H7 (cell line): Measurements from ENCODE around the gene RHBDL2. TPM values are rescaled to one million over a fixed set of nuclear protein-coding genes. Genes with fewer than 3 reads are reported as not detected.

Experiments used
- DNase-seq: peaks from one replicate; pipeline ENCODE4 v3.0.0; 2012
- H3K27me3 ChIP-seq: 2 replicates; pipeline ENCODE4 v1.6.0; 2011; ENCODE audit warnings: mild to moderate bottlenecking, low read length; ENCODE audit not compliant: control insufficient read depth, insufficient read depth
- H3K36me3 ChIP-seq: replicated peaks from 2 replicates; pipeline ENCODE4 v1.5.1; 2011; ENCODE audit warnings: low read length; ENCODE audit not compliant: control insufficient read depth, insufficient read depth
- H3K4me3 ChIP-seq: 2 replicates; pipeline ENCODE4 v1.5.1; 2011; ENCODE audit warnings: low read depth, mild to moderate bottlenecking, control low read depth, low read length, moderate library complexity; ENCODE audit not compliant: insufficient read depth
- total RNA-seq: library from RNA; depleted of rRNA; stranded (reverse); fragments of >200 nt; shearing (Covaris generic); gene quantifications from 2 replicates; pipeline ENCODE4 v1.2.3, GENCODE V29; 2014

The RHBDL2 gene
- total RNA-seq, 1 experiment from 2014 or later: 0.03 TPM

GRCh38 chr1:38950553-38950952 lies 8.9 kb upstream of the RHBDL2 start:
- no peak overlapping the region for H3K4me3 ChIP-seq
- no peaks in the 10 kb centered on the region for H3K27me3 ChIP-seq
- DNase-seq: no peak
- no peaks in the 10 kb centered on the region for H3K36me3 ChIP-seq

- no peak overlapping the region for H3K4me3 ChIP-seq
- H3K27me3 ChIP-seq: no peaks in the 10 kb centered on the region; the same call in 1 of the 2 replicates
- no peaks in the 10 kb centered on the region for H3K36me3 ChIP-seq
- DNase-seq: no peak
Measured at GRCh38 chr1:38944547-38944946, 2.9 kb upstream of the RHBDL2 start.

GRCh38 chr1:38942664-38943428 lies 1.2 kb upstream of the RHBDL2 start:
- H3K27me3 ChIP-seq: no peaks in the 10 kb centered on the region; the same call in 1 of the 2 replicates
- DNase-seq: no peak
- no peaks in the 10 kb centered on the region for H3K36me3 ChIP-seq
- no peak overlapping the region for H3K4me3 ChIP-seq

GRCh38 chr1:38941093-38941492 lies 537 bp downstream of the RHBDL2 start:
- Histone ChIP-seq H3K27me3 (no peaks in the 10 kb centered on the region; the same call in 1 of the 2 replicates), H3K4me3 (no peak overlapping the region), H3K36me3 (no peaks in the 10 kb centered on the region)
- DNase-seq: no peak

GRCh38 chr1:38940339-38941047 lies 1.1 kb downstream of the RHBDL2 start:
- Histone ChIP-seq H3K36me3 (no peaks in the 10 kb centered on the region), H3K27me3 (no peaks in the 10 kb centered on the region; the same call in 1 of the 2 replicates), H3K4me3 (no peak overlapping the region)
- no peak for DNase-seq

GRCh38 chr1:38938722-38939260 lies 2.8 kb downstream of the RHBDL2 start:
- no peaks in the 10 kb centered on the region; the same call in 1 of the 2 replicates for H3K27me3 ChIP-seq
- no peaks in the 10 kb centered on the region for H3K36me3 ChIP-seq
- no peak overlapping the region for H3K4me3 ChIP-seq
- no peak for DNase-seq

- Histone ChIP-seq H3K4me3 (no peak overlapping the region), H3K36me3 (no peaks in the 10 kb centered on the region), H3K27me3 (no peaks in the 10 kb centered on the region)
- no peak for DNase-seq
Measured at GRCh38 chr1:38932571-38932970, 9.1 kb downstream of the RHBDL2 start.

GRCh38 chr1:38929476-38929875 lies 12.2 kb downstream of the RHBDL2 start:
- Histone ChIP-seq H3K27me3 (no peaks in the 10 kb centered on the region), H3K36me3 (no peaks in the 10 kb centered on the region), H3K4me3 (no peak overlapping the region)
- DNase-seq: peak; percentile 62

GRCh38 chr1:38929054-38929453 lies 12.6 kb downstream of the RHBDL2 start:
- Histone ChIP-seq H3K36me3 (no peaks in the 10 kb centered on the region), H3K4me3 (no peak overlapping the region), H3K27me3 (no peaks in the 10 kb centered on the region)
- DNase-seq: peak; percentile 35

GRCh38 chr1:38926091-38926490 lies 15.5 kb downstream of the RHBDL2 start:
- DNase-seq: no peak
- H3K4me3 ChIP-seq: no peak overlapping the region

GRCh38 chr1:38925391-38925790 lies 16.2 kb downstream of the RHBDL2 start:
- H3K36me3 ChIP-seq: no peaks in the 10 kb centered on the region
- DNase-seq: no peak
- no peak overlapping the region for H3K4me3 ChIP-seq
- H3K27me3 ChIP-seq: no peaks in the 10 kb centered on the region

More at GRCh38 chr1:38926091-38926490, 15.5 kb downstream of the RHBDL2 start:
- H3K36me3 ChIP-seq: no peaks in the 10 kb centered on the region
- H3K27me3 ChIP-seq: no peaks in the 10 kb centered on the region

- Histone ChIP-seq H3K27me3 (no peaks in the 10 kb centered on the region; the same call in 1 of the 2 replicates), H3K4me3 (no peak overlapping the region), H3K36me3 (no peaks in the 10 kb centered on the region)
- no peak for DNase-seq
Measured at GRCh38 chr1:38923607-38924006, 18.0 kb downstream of the RHBDL2 start.

- Histone ChIP-seq H3K27me3 (no peaks in the 10 kb centered on the region; the same call in 1 of the 2 replicates), H3K4me3 (no peak overlapping the region), H3K36me3 (no peaks in the 10 kb centered on the region)
- peak; percentile 42 for DNase-seq
Measured at GRCh38 chr1:38919130-38919529, 22.5 kb downstream of the RHBDL2 start.

GRCh38 chr1:38918568-38918967 lies 23.1 kb downstream of the RHBDL2 start:
- no peaks in the 10 kb centered on the region; the same call in 1 of the 2 replicates for H3K27me3 ChIP-seq
- no peak for DNase-seq
- H3K4me3 ChIP-seq: no peak overlapping the region
- no peaks in the 10 kb centered on the region for H3K36me3 ChIP-seq

- DNase-seq: no peak
- no peak overlapping the region for H3K4me3 ChIP-seq
Measured at GRCh38 chr1:38917772-38918171, 23.9 kb downstream of the RHBDL2 start.

More at GRCh38 chr1:38917772-38918171, 23.9 kb downstream of the RHBDL2 start:
- H3K36me3 ChIP-seq: no peaks in the 10 kb centered on the region
- no peaks in the 10 kb centered on the region; the same call in 1 of the 2 replicates for H3K27me3 ChIP-seq
